Neural cell (in vitro differentiated cells): Measurements from ENCODE around the gene CAMK2B. TPM values are rescaled to one million over a fixed set of nuclear protein-coding genes. Genes with fewer than 3 reads are reported as not detected.
"Not testable (repeated sequence)": the region's sequence is repeated elsewhere in the genome, so short reads cannot be mapped to it uniquely, and the experiment has no call there.

ENCODE experiments used
- H2AFZ ChIP-seq: fragments of 200-600, 300-800 bp; sonication (generic), shearing (Covaris generic); 2 replicates; pipeline ENCODE4 v1.6.0; 2014; ENCODE audit warnings: low read depth, mild to moderate bottlenecking, antibody characterized with exemption, low read length, moderate library complexity
- H3F3A ChIP-seq: fragments of 200-600 bp; shearing (Covaris generic); 2 replicates; pipeline ENCODE4 v1.6.1; 2016; ENCODE audit warnings: mild to moderate bottlenecking, moderate library complexity, mixed read lengths, antibody characterized with exemption, low read length; ENCODE audit not compliant: insufficient read depth, poor library complexity, severe bottlenecking
- H3K27ac ChIP-seq: fragments of 200-600, 300-800 bp; sonication (generic), shearing (Covaris generic); 2 replicates; pipeline ENCODE4 v1.5.1; 2014; ENCODE audit warnings: mild to moderate bottlenecking, low read length, moderate library complexity
- H3K27me3 ChIP-seq: fragments of 300-800, 200-600 bp; sonication (generic), shearing (Covaris generic); 2 replicates; pipeline ENCODE4 v1.6.0; 2014; ENCODE audit warnings: mild to moderate bottlenecking, low read depth, low read length, moderate library complexity; ENCODE audit not compliant: insufficient read depth
- H3K36me3 ChIP-seq: fragments of 300-800, 200-600 bp; sonication (generic), shearing (Covaris generic); 2 replicates; pipeline ENCODE4 v1.5.1; 2014; ENCODE audit warnings: mild to moderate bottlenecking, antibody characterized with exemption, low read length, moderate library complexity; ENCODE audit not compliant: insufficient read depth
- H3K4me2 ChIP-seq: fragments of 300-800, 200-600 bp; sonication (generic), shearing (Covaris generic); 2 replicates; pipeline ENCODE4 v1.6.0; 2014; ENCODE audit warnings: mild to moderate bottlenecking, low read length
- H3K4me3 ChIP-seq: fragments of 300-800, 200-600 bp; sonication (generic), shearing (Covaris generic); 2 replicates; pipeline ENCODE4 v1.5.1; 2014; ENCODE audit warnings: mild to moderate bottlenecking, low read length, moderate library complexity
- H3K79me2 ChIP-seq: fragments of 200-600 bp; shearing (Covaris generic); replicated peaks from 2 replicates; pipeline ENCODE4 v1.6.0; 2014; ENCODE audit warnings: mild to moderate bottlenecking, low read length, moderate library complexity; ENCODE audit not compliant: insufficient read depth
- H3K9ac ChIP-seq: fragments of 300-800, 200-600 bp; sonication (generic), shearing (Covaris generic); 2 replicates; pipeline ENCODE4 v1.6.1; 2016; ENCODE audit warnings: mild to moderate bottlenecking, low read length, mixed read lengths
- H3K9me2 ChIP-seq: fragments of 200-600 bp; shearing (Covaris generic); 2 replicates; pipeline ENCODE4 v1.6.1; 2016; ENCODE audit warnings: mild to moderate bottlenecking, low read length, mixed read lengths; ENCODE audit not compliant: insufficient read depth
- H3K9me3 ChIP-seq: fragments of 200-600, 300-800 bp; sonication (generic), shearing (Covaris generic); 2 replicates; pipeline ENCODE4 v1.6.1; 2016; ENCODE audit warnings: mild to moderate bottlenecking, mixed run types, low read length, moderate library complexity, mixed read lengths
- H4K20me1 ChIP-seq: fragments of 200-600 bp; shearing (Covaris generic); 2 replicates; pipeline ENCODE4 v1.6.1; 2016; ENCODE audit warnings: mild to moderate bottlenecking, mixed run types; ENCODE audit not compliant: insufficient read depth
- CTCF ChIP-seq: fragments of 450-650 bp; IDR thresholded peaks from 2 replicates; pipeline ENCODE4 v1.5.1; 2014; ENCODE audit warnings: antibody characterized with exemption, mild to moderate bottlenecking, moderate library complexity; ENCODE audit not compliant: poor library complexity, severe bottlenecking
- EP300 ChIP-seq: fragments of 450-650 bp; conservative IDR thresholded peaks from 2 replicates; pipeline ENCODE4 v1.6.1; 2014; ENCODE audit warnings: antibody characterized with exemption, mild to moderate bottlenecking, moderate library complexity; ENCODE audit not compliant: poor library complexity, severe bottlenecking
- EZH2 ChIP-seq: fragments of 200-600, 300-800 bp; shearing (Covaris generic), sonication (generic); IDR thresholded peaks from 2 replicates; pipeline ENCODE4 v1.6.1; 2014; ENCODE audit warnings: antibody characterized with exemption, low read length, borderline replicate concordance, mild to moderate bottlenecking; ENCODE audit not compliant: insufficient read depth, poor library complexity, severe bottlenecking
- MXI1 ChIP-seq: fragments of 450-650 bp; conservative IDR thresholded peaks from 2 replicates; pipeline ENCODE4 v1.6.1; 2014; ENCODE audit warnings: antibody characterized with exemption, mild to moderate bottlenecking; ENCODE audit not compliant: poor library complexity, severe bottlenecking
- POLR2AphosphoS5 ChIP-seq: IDR thresholded peaks from 2 replicates; pipeline ENCODE4 v1.6.1; 2012
- RAD21 ChIP-seq: fragments of 450-650 bp; conservative IDR thresholded peaks from 2 replicates; pipeline ENCODE4 v1.6.1; 2014; ENCODE audit warnings: antibody characterized with exemption, mild to moderate bottlenecking, moderate library complexity
- SMC3 ChIP-seq: fragments of 450-650 bp; conservative IDR thresholded peaks from 2 replicates; pipeline ENCODE4 v1.6.1; 2014; ENCODE audit warnings: antibody characterized with exemption, mild to moderate bottlenecking, moderate library complexity; ENCODE audit not compliant: poor library complexity
- TAF1 ChIP-seq: IDR thresholded peaks from 2 replicates; pipeline ENCODE4 v1.6.1; 2012; ENCODE audit warnings: low read depth
- polyA plus RNA-seq: library from polyadenylated mRNA; depleted of rRNA; stranded (reverse); fragments of >200 nt; gene quantifications from 2 replicates; pipeline ENCODE4 v1.2.3, GENCODE V29; 2014
- TF ChIP-seq, protein P1 (sequence below): IDR thresholded peaks from 2 replicates; pipeline ENCODE4 v1.6.1; 2012; ENCODE audit warnings: borderline replicate concordance

The CAMK2B gene
- polyA plus RNA-seq, 1 donor from 2014 or later, result 67.3 TPM

- Histone ChIP-seq H3K36me3 (no peaks in the 10 kb centered on the region), H3K27ac (no peak overlapping the region), H3K4me2 (no peak overlapping the region), H3K4me3 (no peak overlapping the region), H3K9me2 (no peaks in the 10 kb centered on the region), H2AFZ (no peak overlapping the region), H4K20me1 (no peaks in the 10 kb centered on the region), H3K9ac (no peak overlapping the region), H3F3A (no peaks in the 10 kb centered on the region), H3K27me3 (no peaks in the 10 kb centered on the region), H3K9me3 (no peaks in the 10 kb centered on the region), H3K79me2 (no peaks in the 10 kb centered on the region)
- TF ChIP-seq, protein P1, sequence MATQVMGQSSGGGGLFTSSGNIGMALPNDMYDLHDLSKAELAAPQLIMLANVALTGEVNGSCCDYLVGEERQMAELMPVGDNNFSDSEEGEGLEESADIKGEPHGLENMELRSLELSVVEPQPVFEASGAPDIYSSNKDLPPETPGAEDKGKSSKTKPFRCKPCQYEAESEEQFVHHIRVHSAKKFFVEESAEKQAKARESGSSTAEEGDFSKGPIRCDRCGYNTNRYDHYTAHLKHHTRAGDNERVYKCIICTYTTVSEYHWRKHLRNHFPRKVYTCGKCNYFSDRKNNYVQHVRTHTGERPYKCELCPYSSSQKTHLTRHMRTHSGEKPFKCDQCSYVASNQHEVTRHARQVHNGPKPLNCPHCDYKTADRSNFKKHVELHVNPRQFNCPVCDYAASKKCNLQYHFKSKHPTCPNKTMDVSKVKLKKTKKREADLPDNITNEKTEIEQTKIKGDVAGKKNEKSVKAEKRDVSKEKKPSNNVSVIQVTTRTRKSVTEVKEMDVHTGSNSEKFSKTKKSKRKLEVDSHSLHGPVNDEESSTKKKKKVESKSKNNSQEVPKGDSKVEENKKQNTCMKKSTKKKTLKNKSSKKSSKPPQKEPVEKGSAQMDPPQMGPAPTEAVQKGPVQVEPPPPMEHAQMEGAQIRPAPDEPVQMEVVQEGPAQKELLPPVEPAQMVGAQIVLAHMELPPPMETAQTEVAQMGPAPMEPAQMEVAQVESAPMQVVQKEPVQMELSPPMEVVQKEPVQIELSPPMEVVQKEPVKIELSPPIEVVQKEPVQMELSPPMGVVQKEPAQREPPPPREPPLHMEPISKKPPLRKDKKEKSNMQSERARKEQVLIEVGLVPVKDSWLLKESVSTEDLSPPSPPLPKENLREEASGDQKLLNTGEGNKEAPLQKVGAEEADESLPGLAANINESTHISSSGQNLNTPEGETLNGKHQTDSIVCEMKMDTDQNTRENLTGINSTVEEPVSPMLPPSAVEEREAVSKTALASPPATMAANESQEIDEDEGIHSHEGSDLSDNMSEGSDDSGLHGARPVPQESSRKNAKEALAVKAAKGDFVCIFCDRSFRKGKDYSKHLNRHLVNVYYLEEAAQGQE, result no peak
- TF ChIP-seq SMC3 (no peak), EP300 (no peak), POLR2AphosphoS5 (no peak), MXI1 (no peak), RAD21 (no peak), EZH2 (no peak), TAF1 (no peak), CTCF (no peak)
These were observed 152.5 kb downstream of the CAMK2B start for GRCh38 chr7:44172803-44173424.

GRCh38 chr7:44172352-44172751 is 153.0 kb downstream of the CAMK2B start:
- no peaks in the 10 kb centered on the region for H3F3A ChIP-seq
- H3K9ac ChIP-seq, result no peak overlapping the region
- no peaks in the 10 kb centered on the region for H4K20me1 ChIP-seq
- no peaks in the 10 kb centered on the region for H3K36me3 ChIP-seq
- H3K79me2 ChIP-seq, result no peaks in the 10 kb centered on the region
- no peak overlapping the region for H3K27ac ChIP-seq
- no peaks in the 10 kb centered on the region for H3K27me3 ChIP-seq
- no peak overlapping the region for H3K4me3 ChIP-seq
- TF ChIP-seq POLR2AphosphoS5, result no peak
- TF ChIP-seq MXI1, result no peak
- no peak for TF ChIP-seq CTCF
- TF ChIP-seq, protein P1, result no peak
- TF ChIP-seq EZH2, result no peak
- no peak for TF ChIP-seq RAD21
- no peak for TF ChIP-seq EP300
- no peak overlapping the region for H3K4me2 ChIP-seq
- no peaks in the 10 kb centered on the region for H3K9me3 ChIP-seq
- no peak overlapping the region for H2AFZ ChIP-seq
- no peaks in the 10 kb centered on the region for H3K9me2 ChIP-seq

DNA sequence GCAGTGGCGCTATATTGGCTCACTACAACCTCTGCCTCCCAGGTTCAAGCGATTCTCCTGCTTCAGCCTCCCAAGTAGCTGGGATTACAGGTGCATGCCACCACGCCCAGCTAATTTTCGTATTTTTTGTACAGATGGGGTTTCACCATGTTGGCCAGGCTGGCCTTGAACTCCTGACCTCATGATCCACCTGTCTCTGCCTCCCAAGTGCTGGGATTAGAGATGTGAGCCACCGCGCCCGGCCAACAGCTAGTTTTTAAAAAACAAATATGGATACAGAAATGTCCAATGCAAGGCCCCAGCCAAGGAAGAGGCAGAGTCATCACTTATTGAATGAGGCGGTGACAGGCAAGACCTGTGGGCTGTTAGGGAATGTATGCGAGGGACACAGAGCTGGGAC is 153.5 kb downstream of the CAMK2B start:
- H3F3A ChIP-seq, H3K9ac ChIP-seq, H3K27ac ChIP-seq, H3K4me3 ChIP-seq, H2AFZ ChIP-seq, H4K20me1 ChIP-seq, H3K4me2 ChIP-seq, H3K9me3 ChIP-seq, H3K79me2 ChIP-seq, H3K9me2 ChIP-seq, H3K36me3 ChIP-seq, H3K27me3 ChIP-seq: not testable (repeated sequence)
